ENCODE measurements around the gene CNNM2. TPM values are rescaled to one million over a fixed set of nuclear protein-coding genes. Genes with fewer than 3 reads are reported as not detected.

CNNM2 gene
- 10 to 100 TPM in 1 of 2 experiments, 1 to 10 TPM in 1; 8.0 to 10.1 TPM for total RNA-seq

GRCh38 chr10:102917962-102918816, at the start of gene CNNM2:
CNNM2 (plus strand) TSS chr10:102918294; CDS start chr10:102918481, 187 bp downstream.
- peak; percentile 100 for DNase-seq
- CTCF ChIA-PET = interaction anchor here (0.6 to 6.2 kb wide), 39 partner anchors 8 to 567 kb away, joined by 3 to 92 read pairs (median 4); partner anchors contain the start of genes ARL3, INA, PCGF6 and RPEL1
- Mint-ChIP-seq H3K9me3 (ENCODE audit: low read depth) (no peaks in the 10 kb centered on the region), H3K4me3 (peak within 1 kb of the TSS; percentile 90), H3K36me3 (peaks cover 10% of the 10 kb centered on the region), H3K27me3 (no peaks in the 10 kb centered on the region), H3K27ac (peak within 1 kb of the TSS; percentile 92), H3K4me1 (peaks cover 61% of the 10 kb centered on the region)
- peak; percentile 91 for ATAC-seq

DNA sequence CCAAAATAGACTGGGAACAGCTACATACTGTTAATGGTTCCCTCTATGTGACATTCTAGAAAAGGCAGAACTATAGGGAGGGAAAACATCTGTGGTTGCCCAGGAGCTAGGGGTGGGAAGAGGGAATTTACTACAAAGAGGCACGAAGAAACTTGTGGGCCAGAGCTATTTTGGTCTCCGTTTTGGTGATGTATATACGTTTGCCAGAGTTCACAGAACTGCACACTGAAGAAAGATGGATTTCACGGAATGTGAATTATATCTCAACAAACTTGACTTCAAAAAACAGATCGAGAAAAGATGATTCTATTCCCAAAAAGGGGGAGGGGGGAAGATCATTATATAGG, 49.2 kb upstream of the CNNM2 start:
- DNase-seq (no peak), ATAC-seq (no peak)
- Mint-ChIP-seq H3K9me3 (ENCODE audit: low read depth) (no peaks in the 10 kb centered on the region), H3K27ac (no peak overlapping the region), H3K4me3 (peak overlapping the region; percentile 52), H3K36me3 (peaks cover 3% of the 10 kb centered on the region), H3K4me1 (peaks cover 11% of the 10 kb centered on the region), H3K27me3 (peaks cover 22% of the 10 kb centered on the region)
- CTCF ChIA-PET = interaction anchor here (1.4 kb wide), 1 partner anchor 201 kb away, joined by 3 read pairs; no protein-coding TSS in a partner anchor

- Mint-ChIP-seq H3K27ac (peak within 1 kb of the TSS; percentile 35), H3K36me3 (peaks cover 3% of the 10 kb centered on the region), H3K27me3 (peaks cover 22% of the 10 kb centered on the region), H3K4me3 (peak within 1 kb of the TSS; percentile 58), H3K9me3 (ENCODE audit: low read depth) (no peaks in the 10 kb centered on the region), H3K4me1 (peaks cover 11% of the 10 kb centered on the region)
- DNase-seq (peak; percentile 43), ATAC-seq (peak; percentile 94)
- CTCF ChIA-PET = no interaction called here
These were observed 48.6 kb upstream of the CNNM2 start, which contains the start of gene AS3MT for GRCh38 chr10:102869258-102870198. AS3MT (plus strand) TSS chr10:102869470; CDS start chr10:102869593, 123 bp downstream.

DNA sequence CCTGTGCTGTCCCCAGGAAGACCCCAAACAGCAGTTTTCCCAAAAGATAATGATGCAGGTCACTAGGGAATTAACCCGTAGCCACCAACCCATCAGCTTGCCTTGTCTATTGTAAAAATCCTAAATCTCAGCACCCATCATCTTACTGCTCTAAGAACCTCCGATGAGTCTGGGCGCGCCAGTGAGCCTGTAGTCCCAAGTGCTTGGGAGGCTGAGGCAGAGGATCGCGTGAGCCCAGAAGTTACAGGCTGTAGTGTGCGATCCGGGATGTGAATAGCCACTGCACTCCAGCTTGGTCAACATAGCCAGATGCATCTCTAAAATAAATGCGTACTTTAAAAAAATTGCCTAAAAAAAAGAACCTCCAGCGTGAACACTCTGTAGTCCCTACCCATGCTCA, 47.9 kb upstream of the CNNM2 start:
- CTCF ChIA-PET = no interaction called here
- Mint-ChIP-seq H3K4me1 (peaks cover 11% of the 10 kb centered on the region), H3K27ac (no peak overlapping the region), H3K9me3 (ENCODE audit: low read depth) (no peaks in the 10 kb centered on the region), H3K27me3 (peaks cover 22% of the 10 kb centered on the region), H3K36me3 (peaks cover 3% of the 10 kb centered on the region), H3K4me3 (peak overlapping the region; percentile 1)
- ATAC-seq = no peak
- no peak for DNase-seq

DNA sequence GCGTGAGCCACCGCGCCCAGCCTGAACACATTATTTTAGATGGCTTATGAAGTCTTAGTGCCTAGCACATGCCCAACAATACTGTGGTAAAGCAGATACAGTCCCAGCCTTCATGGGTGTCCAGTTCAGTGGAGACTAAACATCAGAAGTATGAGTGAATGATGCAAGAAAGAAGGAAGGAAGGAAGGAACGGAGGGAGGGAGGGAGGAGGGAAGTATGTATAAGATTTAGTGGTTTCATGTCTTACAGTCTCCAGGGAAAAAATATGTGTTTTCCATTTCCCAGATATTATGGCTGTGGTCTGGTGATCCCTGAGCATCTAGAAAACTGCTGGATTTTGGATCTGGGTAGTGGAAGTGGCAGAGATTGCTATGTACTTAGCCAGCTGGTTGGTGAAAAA, 45.9 kb upstream of the CNNM2 start:
- H3K36me3 Mint-ChIP-seq = peaks cover 3% of the 10 kb centered on the region
- peaks cover 11% of the 10 kb centered on the region for H3K4me1 Mint-ChIP-seq
- H3K4me3 Mint-ChIP-seq = no peak overlapping the region
- DNase-seq = no peak
- ATAC-seq = no peak
- no peak overlapping the region for H3K27ac Mint-ChIP-seq
- peaks cover 22% of the 10 kb centered on the region for H3K27me3 Mint-ChIP-seq
- no peaks in the 10 kb centered on the region for H3K9me3 Mint-ChIP-seq (ENCODE audit: low read depth)
- CTCF ChIA-PET = interaction anchor here (1.2 to 2.2 kb wide), 2 partner anchors 29 to 37 kb away, joined by 3 to 6 read pairs; no protein-coding TSS in a partner anchor

GRCh38 chr10:102876747-102877153, 41.3 kb upstream of the CNNM2 start:
- no peak for ATAC-seq
- no peaks in the 10 kb centered on the region for H3K4me1 Mint-ChIP-seq
- CTCF ChIA-PET = interaction anchor here (1.3 to 1.5 kb wide), 2 partner anchors 10 to 41 kb away, joined by 3 read pairs; no protein-coding TSS in a partner anchor
- no peak overlapping the region for H3K4me3 Mint-ChIP-seq
- no peak overlapping the region for H3K27ac Mint-ChIP-seq
- H3K9me3 Mint-ChIP-seq (ENCODE audit: low read depth) = no peaks in the 10 kb centered on the region
- no peaks in the 10 kb centered on the region for H3K36me3 Mint-ChIP-seq
- H3K27me3 Mint-ChIP-seq = no peaks in the 10 kb centered on the region
- DNase-seq = no peak

DNA sequence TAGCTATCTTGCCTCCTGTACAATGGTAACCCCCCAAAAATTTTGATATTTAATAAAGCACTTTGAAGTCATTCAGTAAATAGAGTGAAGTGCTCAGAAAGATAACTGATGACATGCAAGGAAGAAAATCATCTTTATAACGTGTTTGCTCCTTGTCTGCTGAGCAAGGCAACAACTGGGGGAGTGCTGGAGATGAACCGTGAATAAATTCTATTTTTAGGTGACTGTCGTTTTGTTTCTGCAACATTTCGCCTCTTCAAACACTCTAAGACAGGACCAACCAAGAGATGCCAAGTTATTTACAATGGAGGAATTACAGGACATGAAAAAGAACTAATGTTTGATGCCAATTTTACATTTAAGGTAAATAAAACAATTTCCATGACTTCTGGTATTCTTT, 39.5 kb upstream of the CNNM2 start:
- ATAC-seq = no peak
- Mint-ChIP-seq H3K4me3 (no peak overlapping the region), H3K27ac (no peak overlapping the region), H3K4me1 (no peaks in the 10 kb centered on the region), H3K36me3 (no peaks in the 10 kb centered on the region), H3K27me3 (no peaks in the 10 kb centered on the region), H3K9me3 (ENCODE audit: low read depth) (no peaks in the 10 kb centered on the region)
- CTCF ChIA-PET = interaction anchor here (1.0 kb wide), 1 partner anchor 42 kb away, joined by 3 read pairs; the partner anchor contains the start of gene CYP17A1
- DNase-seq = no peak

DNA sequence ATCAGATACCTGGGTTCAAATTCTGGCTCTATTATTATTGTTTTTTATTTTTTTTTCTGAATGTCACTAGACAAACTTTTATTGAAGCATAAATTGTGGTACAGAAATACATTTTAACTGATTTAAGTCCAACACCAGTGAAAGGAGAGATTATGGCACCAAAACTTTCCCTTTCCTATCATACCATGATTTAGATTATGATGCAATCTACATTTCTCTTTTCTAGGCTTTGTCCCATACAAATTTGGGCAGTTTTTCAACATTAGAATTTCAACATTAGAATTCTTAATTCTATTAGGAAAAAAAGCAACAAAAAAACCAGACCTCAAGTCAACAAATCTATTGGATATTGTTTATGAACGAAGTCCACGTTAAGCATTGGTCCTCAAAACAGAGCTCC, 37.8 kb upstream of the CNNM2 start:
- H3K27me3 Mint-ChIP-seq = no peaks in the 10 kb centered on the region
- no peaks in the 10 kb centered on the region for H3K4me1 Mint-ChIP-seq
- no peak overlapping the region for H3K27ac Mint-ChIP-seq
- CTCF ChIA-PET = no interaction called here
- no peaks in the 10 kb centered on the region for H3K36me3 Mint-ChIP-seq
- no peak overlapping the region for H3K4me3 Mint-ChIP-seq
- H3K9me3 Mint-ChIP-seq (ENCODE audit: low read depth) = no peaks in the 10 kb centered on the region
- DNase-seq (no peak), ATAC-seq (no peak)

DNA sequence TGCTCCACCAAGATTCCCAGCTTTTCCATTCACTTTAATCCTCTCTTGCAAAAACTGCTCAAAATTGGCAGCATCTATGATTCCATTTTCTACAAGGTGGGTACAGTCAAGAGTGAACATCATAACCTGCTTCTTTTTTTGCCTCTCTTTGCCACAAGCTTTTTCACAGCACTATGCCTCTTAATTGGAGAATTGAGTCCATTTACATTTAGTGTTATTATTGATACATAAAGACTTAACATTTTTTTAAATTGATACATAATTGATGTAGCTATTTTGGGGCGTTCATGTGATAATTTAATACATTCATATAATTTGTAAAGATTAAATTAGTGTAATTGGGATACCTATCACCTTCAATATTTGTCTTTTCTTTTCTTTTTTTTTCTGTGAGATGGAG, 30.0 kb upstream of the CNNM2 start:
- no peak overlapping the region for H3K4me3 Mint-ChIP-seq
- no peaks in the 10 kb centered on the region for H3K36me3 Mint-ChIP-seq
- no peak overlapping the region for H3K27ac Mint-ChIP-seq
- DNase-seq = no peak
- no peaks in the 10 kb centered on the region for H3K27me3 Mint-ChIP-seq
- ATAC-seq = no peak
- H3K9me3 Mint-ChIP-seq (ENCODE audit: low read depth) = no peaks in the 10 kb centered on the region
- H3K4me1 Mint-ChIP-seq = no peaks in the 10 kb centered on the region
- CTCF ChIA-PET = interaction anchor here (1.3 to 1.5 kb wide), 2 partner anchors 14 to 52 kb away, joined by 3 to 4 read pairs; no protein-coding TSS in a partner anchor

DNA sequence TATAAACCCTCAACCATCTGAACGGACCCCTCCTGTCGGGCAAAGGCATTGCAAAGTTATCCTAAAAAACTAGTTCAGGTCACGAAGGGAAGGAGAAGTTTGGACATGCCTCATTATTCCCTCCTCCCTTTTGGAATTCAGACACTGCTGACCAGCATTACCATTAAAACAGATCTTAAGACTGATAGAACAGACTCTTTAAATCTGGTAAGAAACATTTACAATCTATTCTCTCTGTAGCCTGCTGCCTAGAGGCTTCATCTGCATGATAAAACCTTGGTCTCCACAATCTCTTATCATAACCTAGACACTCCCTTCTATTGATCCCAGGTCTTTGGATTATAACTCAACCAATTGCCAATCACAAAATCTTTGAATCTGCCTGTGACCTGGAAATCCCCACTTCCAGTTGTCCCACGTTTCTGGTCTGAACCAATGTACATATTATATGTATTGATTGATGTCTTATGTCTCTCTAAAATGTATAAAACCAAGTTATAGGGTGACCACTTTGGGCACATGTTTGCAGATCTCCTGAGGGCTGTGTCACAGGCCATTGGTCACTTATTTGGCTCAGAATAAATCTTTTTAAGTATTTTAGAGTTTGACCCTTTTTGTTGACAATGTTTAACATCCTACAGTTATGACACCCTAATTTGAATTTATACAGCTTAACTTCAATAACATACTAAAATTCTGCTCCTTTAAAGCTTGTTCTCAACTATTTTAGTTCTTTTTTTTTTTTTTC, 23.5 kb upstream of the CNNM2 start:
- Mint-ChIP-seq H3K27ac (no peak overlapping the region), H3K4me1 (no peaks in the 10 kb centered on the region), H3K9me3 (ENCODE audit: low read depth) (no peaks in the 10 kb centered on the region), H3K4me3 (no peak overlapping the region), H3K27me3 (no peaks in the 10 kb centered on the region), H3K36me3 (no peaks in the 10 kb centered on the region)
- CTCF ChIA-PET = interaction anchor here (0.7 kb wide), 1 partner anchor 675 kb away, joined by 5 read pairs; no protein-coding TSS in a partner anchor
- ATAC-seq = no peak
- no peak for DNase-seq

DNA sequence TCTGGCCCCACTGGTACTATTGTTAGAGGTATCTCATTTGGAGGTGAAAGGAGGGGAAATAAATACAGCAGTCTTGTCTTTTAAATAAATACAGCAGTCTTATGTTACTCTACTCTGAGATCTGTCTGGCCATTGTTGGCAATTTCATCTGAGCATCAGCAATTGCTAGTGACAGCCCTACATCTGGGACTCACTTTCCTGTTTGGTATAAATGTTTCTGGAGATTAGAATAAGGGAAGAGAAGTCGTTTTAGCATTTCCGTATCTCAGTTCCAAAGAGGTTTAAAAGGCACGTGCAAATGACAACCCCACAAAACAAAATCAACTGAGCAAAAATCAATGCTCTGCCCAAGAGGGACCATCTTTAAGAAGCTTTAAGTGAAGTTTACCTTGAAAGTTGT, 18.1 kb upstream of the CNNM2 start:
- H3K9me3 Mint-ChIP-seq (ENCODE audit: low read depth) = no peaks in the 10 kb centered on the region
- no peak for DNase-seq
- no peak overlapping the region for H3K27ac Mint-ChIP-seq
- no peaks in the 10 kb centered on the region for H3K36me3 Mint-ChIP-seq
- H3K4me3 Mint-ChIP-seq = no peak overlapping the region
- H3K4me1 Mint-ChIP-seq = no peaks in the 10 kb centered on the region
- no peak for ATAC-seq
- CTCF ChIA-PET = interaction anchor here (0.8 to 6.1 kb wide), 3 partner anchors 16 to 66 kb away, joined by 3 to 47 read pairs (median 4); partner anchors contain the start of gene CNNM2
- H3K27me3 Mint-ChIP-seq = no peaks in the 10 kb centered on the region

- Mint-ChIP-seq H3K27me3 (no peaks in the 10 kb centered on the region), H3K9me3 (ENCODE audit: low read depth) (no peaks in the 10 kb centered on the region), H3K27ac (no peak overlapping the region), H3K36me3 (no peaks in the 10 kb centered on the region), H3K4me1 (no peaks in the 10 kb centered on the region), H3K4me3 (no peak overlapping the region)
- DNase-seq (no peak), ATAC-seq (no peak)
- CTCF ChIA-PET = interaction anchor here (6.1 kb wide), 1 partner anchor 12 kb away, joined by 47 read pairs; the partner anchor contains the start of gene CNNM2
These were observed 13.7 kb upstream of the CNNM2 start for GRCh38 chr10:102904346-102904745.
